Measurements from ENCODE around the gene NUCB1. TPM values are rescaled to one million over a fixed set of nuclear protein-coding genes. Genes with fewer than 3 reads are reported as not detected.
"Not testable (repeated sequence)": the region's sequence is repeated elsewhere in the genome, so short reads cannot be mapped to it uniquely, and the experiment has no call there.

Gene NUCB1
- total RNA-seq, 2 experiments from 2014 or later = 73.7 to 77.0 TPM

- no peak for ATAC-seq (ENCODE audit: poor library complexity)
- Histone ChIP-seq H3K4me1 (ENCODE audit: insufficient read depth, low read length) (peaks cover 44% of the 10 kb centered on the region), H3K36me3 (ENCODE audit: insufficient read depth, low read length) (peaks cover 5% of the 10 kb centered on the region), H3K4me3 (ENCODE audit: low read length) (no peak overlapping the region), H3K9me3 (ENCODE audit: control insufficient read depth in 1 of 2, insufficient read depth in 1 of 2, low read length in 2 of 2) (no peaks in the 10 kb centered on the region), H3K27ac (ENCODE audit: low read depth in 1 of 2, low read length in 2 of 2) (no peak overlapping the region), H3K27me3 (ENCODE audit: control insufficient read depth in 1 of 2, insufficient read depth in 2 of 2, low read length in 2 of 2) (peaks cover 10 to 21% of the 10 kb centered on the region in 2 experiments)
- intact Hi-C loops (cut with DNase I, micrococcal nuclease) = no loop called here
- H3K9me3 Mint-ChIP-seq = no peaks in the 10 kb centered on the region
- H3K27ac Mint-ChIP-seq = no peak overlapping the region
- POLR2A ChIA-PET = interaction anchor here (0.7 to 1.0 kb wide), 2 partner anchors 57 kb away, joined by 3 to 4 read pairs; partner anchors contain the start of gene BAX
- no peak for TF ChIP-seq CTCF (IDR thresholded peaks at IDR 0.05)
- CTCF ChIA-PET = no interaction called here
- H3K4me3 Mint-ChIP-seq = peak overlapping the region; percentile 7
- DNase-seq = no peak
- H3K36me3 Mint-ChIP-seq (ENCODE audit: low read depth) = peaks cover 19% of the 10 kb centered on the region
- H3K4me1 Mint-ChIP-seq (ENCODE audit: low read depth) = peaks cover 36% of the 10 kb centered on the region
- peaks cover 28% of the 10 kb centered on the region for H3K27me3 Mint-ChIP-seq
Measured at GRCh38 chr19:48897181-48897580, 2.9 kb upstream of the NUCB1 start.

- CTCF ChIA-PET = interaction anchor here (0.6 to 2.6 kb wide), 5 partner anchors 33 to 262 kb away, joined by 3 to 13 read pairs (median 4); partner anchors contain the start of genes DBP, GYS1 and RUVBL2
- H3K9me3 ChIP-seq (ENCODE audit: control insufficient read depth in 1 of 2, insufficient read depth in 1 of 2, low read length in 2 of 2); DNase-seq; ATAC-seq (ENCODE audit: poor library complexity); H3K9me3 Mint-ChIP-seq; intact Hi-C loops (cut with DNase I, micrococcal nuclease): not testable (repeated sequence)
- Histone ChIP-seq H3K27ac (ENCODE audit: low read depth in 1 of 2, low read length in 2 of 2) (peak overlapping the region in 1 of 2 donors; percentile 65), H3K36me3 (ENCODE audit: insufficient read depth, low read length) (peaks cover 13% of the 10 kb centered on the region), H3K4me3 (ENCODE audit: low read length) (peak overlapping the region; percentile 92), H3K4me1 (ENCODE audit: insufficient read depth, low read length) (peaks cover 51% of the 10 kb centered on the region), H3K27me3 (ENCODE audit: control insufficient read depth in 1 of 2, insufficient read depth in 2 of 2, low read length in 2 of 2) (peaks cover 9 to 15% of the 10 kb centered on the region in 2 experiments)
- H3K4me1 Mint-ChIP-seq (ENCODE audit: low read depth) = peaks cover 41% of the 10 kb centered on the region
- peak overlapping the region; percentile 88 for H3K27ac Mint-ChIP-seq
- H3K36me3 Mint-ChIP-seq (ENCODE audit: low read depth) = peaks cover 30% of the 10 kb centered on the region
- POLR2A ChIA-PET = interaction anchor here (1.0 to 3.2 kb wide), 9 partner anchors 18 to 94 kb away, joined by 3 to 55 read pairs (median 5); partner anchors contain the start of genes DHDH, FTL, GYS1 and PPP1R15A
- peak overlapping the region; percentile 69 for H3K4me3 Mint-ChIP-seq
- H3K27me3 Mint-ChIP-seq = peaks cover 11% of the 10 kb centered on the region
Measured at GRCh38 chr19:48899386-48899749, 744 bp upstream of the NUCB1 start.

GRCh38 chr19:48900477-48901406 is 630 bp downstream of the NUCB1 start:
- Mint-ChIP-seq H3K27ac (peak overlapping the region; percentile 88), H3K4me1 (ENCODE audit: low read depth) (peaks cover 35% of the 10 kb centered on the region), H3K4me3 (peak overlapping the region; percentile 95), H3K27me3 (no peaks in the 10 kb centered on the region), H3K36me3 (ENCODE audit: low read depth) (peaks cover 43% of the 10 kb centered on the region), H3K9me3 (no peaks in the 10 kb centered on the region)
- no peak for TF ChIP-seq CTCF (IDR thresholded peaks at IDR 0.05)
- Histone ChIP-seq H3K4me3 (ENCODE audit: low read length) (peak overlapping the region; percentile 92), H3K4me1 (ENCODE audit: insufficient read depth, low read length) (peaks cover 43% of the 10 kb centered on the region), H3K27ac (ENCODE audit: low read depth in 1 of 2, low read length in 2 of 2) (peak overlapping the region; percentile 65 to 72), H3K36me3 (ENCODE audit: insufficient read depth, low read length) (peaks cover 25% of the 10 kb centered on the region), H3K27me3 (ENCODE audit: control insufficient read depth in 1 of 2, insufficient read depth in 2 of 2, low read length in 2 of 2) (peaks cover 0 to 5% of the 10 kb centered on the region in 2 experiments), H3K9me3 (ENCODE audit: control insufficient read depth in 1 of 2, insufficient read depth in 1 of 2, low read length in 2 of 2) (no peaks in the 10 kb centered on the region)
- intact Hi-C loops (cut with DNase I, micrococcal nuclease) = loop anchor here (1.0 to 5.0 kb wide), 5 partner anchors 22 to 64 kb away; partner anchors contain the start of genes DHDH (in 1 of the 2) and FTL (in 1 of the 2)
- CTCF ChIA-PET = interaction anchor here (1.2 to 2.6 kb wide), 4 partner anchors 27 to 93 kb away, joined by 3 to 13 read pairs (median 7); partner anchors contain the start of genes GYS1 and RUVBL2
- POLR2A ChIA-PET = interaction anchor here (1.0 to 3.2 kb wide), 11 partner anchors 17 to 105 kb away, joined by 3 to 55 read pairs (median 4); partner anchors contain the start of genes DHDH, FTL, GYS1 and PPP1R15A
- peak in 6 of 14 experiments; percentile 21 to 66 (median 48) for DNase-seq
- peak; percentile 34 for ATAC-seq (ENCODE audit: poor library complexity)

- H3K27me3 ChIP-seq (ENCODE audit: control insufficient read depth in 1 of 2, insufficient read depth in 2 of 2, low read length in 2 of 2); H3K27me3 Mint-ChIP-seq; H3K9me3 Mint-ChIP-seq; DNase-seq; H3K27ac ChIP-seq (ENCODE audit: low read depth in 1 of 2, low read length in 2 of 2); H3K4me3 Mint-ChIP-seq; H3K27ac Mint-ChIP-seq; H3K4me3 ChIP-seq (ENCODE audit: low read length); POLR2A ChIA-PET; ATAC-seq (ENCODE audit: poor library complexity); H3K9me3 ChIP-seq (ENCODE audit: control insufficient read depth in 1 of 2, insufficient read depth in 1 of 2, low read length in 2 of 2): not testable (repeated sequence)
- Mint-ChIP-seq H3K4me1 (ENCODE audit: low read depth) (peaks cover 26% of the 10 kb centered on the region), H3K36me3 (ENCODE audit: low read depth) (peaks cover 52% of the 10 kb centered on the region)
- CTCF ChIA-PET = interaction anchor here (0.9 to 1.3 kb wide), 2 partner anchors 68 to 256 kb away, joined by 3 read pairs; partner anchors contain the start of gene CA11
- Histone ChIP-seq H3K36me3 (ENCODE audit: insufficient read depth, low read length) (peaks cover 29% of the 10 kb centered on the region), H3K4me1 (ENCODE audit: insufficient read depth, low read length) (peaks cover 37% of the 10 kb centered on the region)
- intact Hi-C loops (cut with DNase I, micrococcal nuclease) = loop anchor here in 1 of 2 experiments (5.0 kb wide), 1 partner anchor 45 kb away; no protein-coding TSS in a partner anchor
Measured at GRCh38 chr19:48902291-48902690, 2.2 kb downstream of the NUCB1 start.

- POLR2A ChIA-PET; H3K27ac Mint-ChIP-seq; H3K9me3 Mint-ChIP-seq; H3K9me3 ChIP-seq (ENCODE audit: control insufficient read depth in 1 of 2, insufficient read depth in 1 of 2, low read length in 2 of 2); H3K27me3 Mint-ChIP-seq; CTCF ChIA-PET; DNase-seq; H3K27me3 ChIP-seq (ENCODE audit: control insufficient read depth in 1 of 2, insufficient read depth in 2 of 2, low read length in 2 of 2); ATAC-seq (ENCODE audit: poor library complexity); H3K27ac ChIP-seq (ENCODE audit: low read depth in 1 of 2, low read length in 2 of 2); H3K4me3 Mint-ChIP-seq; H3K4me3 ChIP-seq (ENCODE audit: low read length): not testable (repeated sequence)
- peaks cover 64% of the 10 kb centered on the region for H3K36me3 Mint-ChIP-seq (ENCODE audit: low read depth)
- intact Hi-C loops (cut with DNase I, micrococcal nuclease) = loop anchor here in 1 of 2 experiments (5.0 kb wide), 1 partner anchor 46 kb away; no protein-coding TSS in a partner anchor
- Histone ChIP-seq H3K4me1 (ENCODE audit: insufficient read depth, low read length) (peaks cover 37% of the 10 kb centered on the region), H3K36me3 (ENCODE audit: insufficient read depth, low read length) (peaks cover 40% of the 10 kb centered on the region)
- H3K4me1 Mint-ChIP-seq (ENCODE audit: low read depth) = peaks cover 26% of the 10 kb centered on the region
Measured at GRCh38 chr19:48903788-48904187, 3.7 kb downstream of the NUCB1 start.

Measured in CD4-positive, alpha-beta T cell (primary cell).